Endothelial cell of umbilical vein (primary cell): Measurements from ENCODE around the gene STUM. TPM values are rescaled to one million over a fixed set of nuclear protein-coding genes. Genes with fewer than 3 reads are reported as not detected.

Experiments
- BruUV-seq: library from RNA; stranded (reverse); fragments of 400-500 nt; replicated peaks from 2 replicates; lab custom pipeline; 2021; lab: Mats Ljungman, UMichigan
- CTCF ChIA-PET: fragments of 300-600, 350-600 bp; sonication (Branson Sonifier 250); formaldehyde crosslinking; loops from one replicate; lab custom pipeline; 2021; ENCODE audit warnings: antibody characterized with exemption, inconsistent platforms; lab: Charles Lee
- POLR2A ChIA-PET: fragments of 300-600, 350-600 bp; sonication (Branson Sonifier 250); formaldehyde crosslinking; loops from one replicate; lab custom pipeline; 2021; ENCODE audit warnings: antibody characterized with exemption, inconsistent platforms; lab: Charles Lee
- DNase-seq: peaks from one replicate; pipeline ENCODE4 v3.0.0-alpha.2; 2011; ENCODE audit warnings: low read depth, low spot score
- FAIRE-seq: peaks from 2 replicates; lab custom pipeline; 2011; peaks lifted over from hg19 to GRCh38; lab: Jason Lieb, UNC
- H2AFZ ChIP-seq: 2 replicates; pipeline ENCODE4 v1.6.0; 2012; ENCODE audit warnings: low read depth, low read length, control low read depth, inconsistent platforms
- H3K27ac ChIP-seq: 2 replicates; pipeline ENCODE4 v1.5.1; 2011; ENCODE audit warnings: low read depth, mild to moderate bottlenecking, control low read depth, low read length, moderate library complexity; ENCODE audit not compliant: insufficient read depth
- H3K27me3 ChIP-seq, 2 experiments: 2 replicates each; pipeline versions ENCODE4 v1.6.0 to v1.6.1; 2011; ENCODE audit warnings: low read length in 2 of 2, mixed read lengths in 1 of 2; ENCODE audit not compliant: control insufficient read depth in 2 of 2, insufficient read depth in 2 of 2
- H3K36me3 ChIP-seq, 2 experiments: 2 replicates in 1 of 2; 3 replicates in 1 of 2; pipeline ENCODE4 v1.5.1; 2011; ENCODE audit warnings: low read length in 2 of 2, mild to moderate bottlenecking in 1 of 2, moderate library complexity in 1 of 2; ENCODE audit not compliant: control insufficient read depth in 2 of 2, insufficient read depth in 2 of 2; ENCODE audit errors: extremely low read depth in 1 of 2
- H3K4me1 ChIP-seq: 3 replicates; pipeline ENCODE4 v1.5.1; 2011; ENCODE audit warnings: mild to moderate bottlenecking, low read length; ENCODE audit not compliant: control insufficient read depth, insufficient read depth; ENCODE audit errors: extremely low read depth
- H3K4me2 ChIP-seq: 2 replicates; pipeline ENCODE4 v1.6.1; 2011; ENCODE audit warnings: low read length, control low read depth, mixed read lengths; ENCODE audit not compliant: insufficient read depth
- H3K4me3 ChIP-seq, 3 experiments: fragments of 200-600 bp in 1 of 3; sonication (generic), shearing (Covaris generic) in 1 of 3; replicated peaks in 1 of 3; 2 replicates each; pipeline ENCODE4 v1.5.1; 2011 to 2016; ENCODE audit warnings: control low read depth in 3 of 3, low read length in 3 of 3, mild to moderate bottlenecking in 2 of 3, inconsistent platforms in 1 of 3, low read depth in 1 of 3, moderate library complexity in 1 of 3; ENCODE audit not compliant: insufficient read depth in 1 of 3
- H3K79me2 ChIP-seq: 2 replicates; pipeline ENCODE4 v1.6.0; 2012; ENCODE audit warnings: low read length, inconsistent platforms; ENCODE audit not compliant: control insufficient read depth, insufficient read depth
- H3K9ac ChIP-seq: replicated peaks from 2 replicates; pipeline ENCODE3; 2011; ENCODE audit warnings: low read length, control low read depth; ENCODE audit not compliant: insufficient read depth; ENCODE audit errors: extremely low read depth
- H3K9me1 ChIP-seq: replicated peaks from 3 replicates; pipeline ENCODE4 v1.6.0; 2011; ENCODE audit warnings: mild to moderate bottlenecking, low read length; ENCODE audit not compliant: control insufficient read depth, insufficient read depth; ENCODE audit errors: extremely low read depth
- H3K9me3 ChIP-seq: replicated peaks from 2 replicates; pipeline ENCODE4 v1.5.1; 2012; ENCODE audit warnings: low read length, inconsistent platforms; ENCODE audit not compliant: control insufficient read depth, insufficient read depth
- H4K20me1 ChIP-seq: replicated peaks from 2 replicates; pipeline ENCODE3; 2011; ENCODE audit warnings: mild to moderate bottlenecking, low read length; ENCODE audit not compliant: control insufficient read depth, insufficient read depth; ENCODE audit errors: extremely low read depth
- CTCF ChIP-seq, 2 donors: IDR thresholded peaks; 1 replicate in 1 of 2; 2 replicates in 1 of 2; pipeline ENCODE4 v1.5.1; 2011; ENCODE audit warnings: low read length in 2 of 2, mild to moderate bottlenecking in 2 of 2, moderate library complexity in 2 of 2, control low read depth in 1 of 2, inconsistent platforms in 1 of 2, low read depth in 1 of 2; ENCODE audit not compliant: insufficient read depth in 1 of 2; ENCODE audit errors: extremely low read depth in 1 of 2
- EZH2 ChIP-seq: IDR thresholded peaks from 2 replicates; pipeline ENCODE4 v1.6.1; 2012; ENCODE audit warnings: borderline replicate concordance, low read depth, mild to moderate bottlenecking, moderate library complexity, low read length, inconsistent platforms; ENCODE audit not compliant: severe bottlenecking
- FOS ChIP-seq: IDR thresholded peaks from 2 replicates; pipeline ENCODE4 v1.6.1; 2011; ENCODE audit warnings: mild to moderate bottlenecking, low read length, moderate library complexity, borderline replicate concordance; ENCODE audit not compliant: insufficient read depth
- GATA2 ChIP-seq: IDR thresholded peaks from 2 replicates; pipeline ENCODE4 v1.7.0; 2011; ENCODE audit warnings: low read depth, mild to moderate bottlenecking, moderate library complexity, mixed read lengths, low read length; ENCODE audit not compliant: insufficient read length, insufficient read depth
- JUN ChIP-seq: IDR thresholded peaks from 2 replicates; pipeline ENCODE4 v1.6.1; 2011; ENCODE audit warnings: borderline replicate concordance, low read depth; ENCODE audit not compliant: insufficient read length, insufficient read depth
- MYC ChIP-seq: IDR thresholded peaks from one replicate; pipeline ENCODE4 v1.6.1; 2011; ENCODE audit warnings: mild to moderate bottlenecking, low read depth, low read length
- POLR2A ChIP-seq: IDR thresholded peaks from 2 replicates; pipeline ENCODE4 v1.6.1; 2012; ENCODE audit warnings: low read depth, mild to moderate bottlenecking, control low read depth, low read length
- POLR2AphosphoS5 ChIP-seq: IDR thresholded peaks from 2 replicates; pipeline ENCODE4 v1.6.1; 2012; ENCODE audit warnings: low read depth, mild to moderate bottlenecking, control low read depth, low read length, moderate library complexity; ENCODE audit not compliant: insufficient read depth
- dilution Hi-C: fragments of 300-500 bp; cut with MboI; formaldehyde crosslinking; loops from one replicate; pipeline ENCODE4 v1.15.0; 2019; ENCODE audit warnings: low sequenced_read_pairs; ENCODE audit not compliant: extremely low pct_ligation_motif_present
- intact Hi-C: fragments of 100-400 bp; cut with micrococcal nuclease; formaldehyde crosslinking; loops from one replicate; pipeline ENCODE4 v1.10.0; 2022
- polyA plus RNA-seq, 4 experiments: library from polyadenylated mRNA; depleted of rRNA in 3 of 4; stranded (reverse) in 3 of 4; unstranded in 1 of 4; fragments of >200 nt; gene quantifications; 2 replicates each; pipeline versions ENCODE4 v1.2.1 to v1.2.3, GENCODE V29; 2011 to 2012; ENCODE audit warnings: missing spikeins in 1 of 4
- total RNA-seq: library from RNA; stranded (reverse); gene quantifications from 2 replicates; pipeline ENCODE4 v1.2.3, GENCODE V29; 2021
- TF ChIP-seq, protein P1 (sequence below): IDR thresholded peaks from 2 replicates; pipeline ENCODE4 v1.6.1; 2011; ENCODE audit not compliant: insufficient read depth, insufficient read length

Gene STUM
- total and polyA plus RNA-seq, 2 donors (not counting 3 experiments of a cell fraction or from before 2014, with no cell fraction given), result not detected

DNA sequence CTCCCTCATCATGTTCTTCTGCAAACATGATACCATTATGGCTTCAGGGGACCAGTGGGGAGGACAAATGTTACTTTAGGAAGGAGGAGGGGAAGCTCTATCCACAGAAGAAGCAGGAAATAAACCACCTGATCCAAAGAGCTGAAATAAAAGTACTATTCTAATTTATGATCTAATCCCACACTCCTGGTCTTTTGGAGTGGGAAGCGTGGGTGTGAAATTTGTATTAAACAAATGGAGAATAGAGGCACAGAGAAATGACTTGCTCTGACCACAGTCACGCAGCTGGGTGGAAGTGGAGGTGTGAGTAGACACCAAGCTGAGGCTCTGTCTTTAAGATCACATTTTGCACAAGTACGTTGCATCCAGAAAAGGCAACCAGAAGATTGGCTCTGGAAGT lies 14.5 kb upstream of the STUM start:
- Histone ChIP-seq H3K4me1 (no peaks in the 10 kb centered on the region), H3K4me2 (no peak overlapping the region), H3K27me3 (peaks cover 5% of the 10 kb centered on the region in 2 experiments), H3K27ac (no peak overlapping the region), H3K9ac (no peak overlapping the region), H4K20me1 (no peaks in the 10 kb centered on the region), H3K9me3 (no peaks in the 10 kb centered on the region), H3K79me2 (no peaks in the 10 kb centered on the region), H2AFZ (no peak overlapping the region), H3K36me3 (no peaks in the 10 kb centered on the region), H3K9me1 (no peaks in the 10 kb centered on the region), H3K4me3 (no peak overlapping the region)
- ChIA-PET POLR2A (no interaction called here), CTCF (interaction anchor here (3.0 kb wide), 1 partner anchor 14 kb away, joined by 21 read pairs; the partner anchor contains the start of gene STUM)
- TF ChIP-seq MYC, result no peak
- TF ChIP-seq FOS, result no peak
- TF ChIP-seq POLR2AphosphoS5, result no peak
- no peak for TF ChIP-seq CTCF (IDR thresholded peaks at IDR 0.05; ENCODE audit: extremely low read depth in 1 of 2, insufficient read depth in 1 of 2, low read depth in 1 of 2, low read length in 2 of 2)
- no peak for TF ChIP-seq POLR2A
- no peak for TF ChIP-seq JUN
- TF ChIP-seq GATA2, result no peak
- no peak for TF ChIP-seq EZH2
- TF ChIP-seq, protein P1, sequence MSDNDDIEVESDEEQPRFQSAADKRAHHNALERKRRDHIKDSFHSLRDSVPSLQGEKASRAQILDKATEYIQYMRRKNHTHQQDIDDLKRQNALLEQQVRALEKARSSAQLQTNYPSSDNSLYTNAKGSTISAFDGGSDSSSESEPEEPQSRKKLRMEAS, result no peak
- BruUV-seq, result no TSS peak
- dilution Hi-C loops (no loop called here), intact Hi-C loops (no loop called here)
- no peak for FAIRE-seq
- no peak for DNase-seq
